Measurements from ENCODE around the gene USO1.
"Not testable (repeated sequence)": the region's sequence is repeated elsewhere in the genome, so short reads cannot be mapped to it uniquely, and the experiment has no call there.

The USO1 gene

DNA sequence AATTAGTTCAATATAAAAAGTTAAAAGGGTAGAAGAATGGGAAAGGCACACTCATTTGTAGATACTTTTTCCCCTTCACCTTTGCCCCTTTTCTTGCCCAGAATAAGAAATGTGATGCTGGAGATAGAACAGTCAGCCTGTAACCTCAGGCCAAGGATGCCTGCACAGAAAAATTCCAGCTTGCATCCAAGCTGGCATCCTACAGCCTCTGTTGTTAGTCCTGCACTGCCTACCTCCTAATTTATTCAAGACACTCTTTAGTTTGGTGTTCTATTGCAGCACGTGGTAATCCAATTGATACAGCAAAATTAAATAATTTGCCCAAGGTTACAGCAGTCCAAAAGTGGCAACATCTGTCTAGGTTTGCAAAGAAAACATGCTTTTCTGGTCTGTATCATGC, 9.7 kb upstream of the USO1 start:
- no peak for DNase-seq (ENCODE audit: low spot score)

DNA sequence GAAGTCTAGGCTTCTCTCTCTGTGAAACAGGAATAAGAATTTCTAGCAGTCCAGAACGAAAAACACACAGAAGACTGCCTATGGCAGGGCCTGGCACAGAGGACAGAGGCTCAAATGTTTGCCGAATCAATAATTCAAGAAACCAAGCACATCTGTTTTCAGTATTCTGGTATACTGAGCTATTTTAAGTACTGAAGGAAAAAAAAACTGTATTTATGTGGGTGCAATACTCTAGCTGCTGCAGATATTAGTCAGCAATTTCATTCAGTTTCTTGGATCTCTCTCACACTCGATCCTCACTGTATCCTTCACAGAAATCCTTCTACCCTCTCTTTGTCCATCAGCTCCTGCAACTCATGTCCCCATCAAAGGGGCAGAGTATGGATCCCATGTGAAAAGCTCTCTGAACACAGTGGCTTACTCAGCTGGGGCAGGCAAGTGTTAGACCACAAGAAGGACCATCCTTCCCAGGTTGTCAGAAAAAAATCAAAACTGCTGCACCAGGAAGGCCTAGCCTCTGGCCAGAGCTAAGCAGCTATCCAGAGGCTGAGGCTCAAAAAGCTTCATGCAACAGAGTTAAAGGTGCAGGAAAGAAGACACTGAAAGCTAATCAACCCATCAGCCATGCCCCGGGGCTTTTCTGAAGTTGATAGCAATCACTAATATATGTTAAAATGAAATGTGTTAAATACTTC, 9.1 kb upstream of the USO1 start:
- no peak for DNase-seq (ENCODE audit: low spot score)

DNA sequence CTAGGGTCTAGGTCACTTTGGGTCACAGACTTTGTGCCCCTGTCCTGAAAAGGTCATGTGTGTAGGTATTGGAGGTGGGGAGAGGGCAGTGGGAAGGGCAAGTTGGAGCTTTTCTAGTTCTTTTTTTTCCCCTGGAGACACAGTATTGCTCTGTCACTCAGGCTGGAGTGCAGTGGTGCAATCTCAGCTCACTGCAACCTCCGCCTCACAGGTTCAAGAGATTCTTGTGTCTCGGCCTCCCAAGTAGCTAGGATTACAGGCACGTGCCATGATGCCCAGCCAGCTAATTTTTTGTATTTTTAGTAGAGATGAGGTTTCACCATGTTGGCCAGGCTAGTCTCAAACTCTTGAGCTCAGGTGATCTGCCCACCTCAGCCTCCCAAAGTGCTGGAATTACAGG, 8.3 kb upstream of the USO1 start:
- DNase-seq (ENCODE audit: low spot score), result not testable (repeated sequence)

DNA sequence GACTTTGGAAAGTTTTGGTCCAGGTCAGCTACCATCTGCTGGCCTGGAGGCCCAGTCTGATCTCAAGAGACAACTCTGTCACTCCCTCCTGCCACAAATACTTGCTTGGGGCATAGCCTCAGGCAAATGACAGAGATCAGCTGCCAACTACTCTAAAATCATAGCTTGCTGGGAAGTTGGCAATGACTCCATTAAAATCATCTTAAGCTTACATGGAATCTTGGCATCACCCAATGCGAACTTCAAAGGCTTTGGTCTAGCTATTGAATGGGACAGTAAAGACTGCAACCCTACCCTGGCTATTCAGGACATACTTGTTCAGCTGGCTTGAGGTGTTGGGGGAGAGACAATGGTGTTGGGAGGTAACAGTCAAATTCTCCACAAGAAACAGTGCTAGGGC, 7.0 kb upstream of the USO1 start:
- DNase-seq (ENCODE audit: low spot score), result no peak

DNA sequence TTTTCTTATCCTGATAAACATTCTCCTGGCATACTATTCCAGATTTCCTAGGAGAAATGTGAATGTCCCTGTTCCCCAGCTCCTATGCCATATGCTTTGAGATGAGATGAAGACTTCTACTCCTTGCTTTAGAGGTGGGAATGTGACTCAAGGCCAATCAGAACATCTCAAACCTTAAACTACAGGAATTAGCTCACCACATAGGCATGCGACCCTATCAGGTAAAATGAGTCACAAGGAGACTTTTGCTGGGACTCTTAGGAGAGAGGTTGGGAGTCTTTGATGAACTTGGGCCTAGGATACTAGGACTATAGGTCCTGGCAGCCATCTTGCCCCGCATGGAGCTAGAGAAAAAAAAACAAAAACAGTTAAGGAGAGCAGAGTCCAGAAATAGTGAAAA, 5.8 kb upstream of the USO1 start:
- DNase-seq (ENCODE audit: low spot score), result no peak

DNA sequence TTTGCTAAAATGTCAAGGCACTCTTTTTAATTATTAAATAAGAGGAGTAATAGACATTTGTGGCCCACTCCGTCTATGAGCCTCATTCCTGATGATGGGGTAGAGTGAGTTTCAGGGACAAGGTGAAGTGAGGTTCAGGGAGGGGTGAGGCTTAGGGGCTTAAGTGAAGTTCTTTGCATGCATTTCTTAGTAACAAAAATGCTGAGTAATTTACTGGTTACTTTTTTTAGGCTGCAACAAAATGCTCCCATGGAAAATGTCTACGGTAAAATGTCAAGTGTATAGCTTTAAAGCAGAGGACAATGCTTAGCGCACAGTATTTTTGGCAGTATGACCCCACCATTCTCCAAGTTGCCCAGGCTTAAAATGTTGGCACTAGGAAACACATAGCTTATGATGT, 2.0 kb upstream of the USO1 start:
- no peak for DNase-seq (ENCODE audit: low spot score)

DNA sequence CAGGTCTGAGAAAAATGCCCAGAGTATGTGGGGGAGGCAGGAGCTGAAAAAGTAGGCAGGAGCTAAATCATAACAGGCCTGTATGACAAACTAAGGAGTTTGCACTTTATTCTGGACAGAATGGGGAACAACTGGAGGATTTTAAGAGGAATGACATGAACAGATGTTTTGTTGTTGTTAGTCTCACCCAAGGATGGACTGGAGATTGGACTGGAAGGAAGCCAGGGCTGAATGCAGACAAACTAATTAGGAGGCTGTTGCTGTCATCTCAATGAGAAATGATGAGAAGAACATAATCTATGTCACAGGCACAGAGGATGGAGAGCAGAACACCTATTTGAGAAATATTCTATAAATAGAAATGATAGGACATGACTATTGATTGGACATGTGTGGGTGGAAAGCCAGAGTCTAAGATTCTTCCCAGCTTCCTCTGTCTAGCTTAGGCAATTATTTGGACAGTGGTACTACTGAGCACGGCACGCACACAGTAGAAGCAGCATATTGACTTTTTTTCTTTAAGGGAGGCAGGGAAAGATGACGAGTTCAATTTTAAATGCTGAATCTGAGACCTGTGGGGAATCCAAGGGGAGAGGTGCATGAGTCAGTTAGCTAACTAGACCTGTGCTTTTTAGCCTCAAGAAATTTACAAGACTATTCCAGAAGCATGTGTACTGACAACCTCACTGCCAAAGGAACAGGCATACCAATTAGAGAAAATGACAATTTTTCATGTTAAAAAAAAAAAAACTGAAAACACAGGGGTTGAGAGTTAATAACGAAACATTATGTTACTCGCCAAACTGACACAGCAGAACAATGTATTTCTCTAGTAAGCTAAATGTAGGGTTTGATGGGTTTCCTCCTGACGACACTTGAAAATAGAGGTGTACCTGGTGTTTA, 963 bp upstream of the USO1 start:
- DNase-seq (ENCODE audit: low spot score), result no peak

DNA sequence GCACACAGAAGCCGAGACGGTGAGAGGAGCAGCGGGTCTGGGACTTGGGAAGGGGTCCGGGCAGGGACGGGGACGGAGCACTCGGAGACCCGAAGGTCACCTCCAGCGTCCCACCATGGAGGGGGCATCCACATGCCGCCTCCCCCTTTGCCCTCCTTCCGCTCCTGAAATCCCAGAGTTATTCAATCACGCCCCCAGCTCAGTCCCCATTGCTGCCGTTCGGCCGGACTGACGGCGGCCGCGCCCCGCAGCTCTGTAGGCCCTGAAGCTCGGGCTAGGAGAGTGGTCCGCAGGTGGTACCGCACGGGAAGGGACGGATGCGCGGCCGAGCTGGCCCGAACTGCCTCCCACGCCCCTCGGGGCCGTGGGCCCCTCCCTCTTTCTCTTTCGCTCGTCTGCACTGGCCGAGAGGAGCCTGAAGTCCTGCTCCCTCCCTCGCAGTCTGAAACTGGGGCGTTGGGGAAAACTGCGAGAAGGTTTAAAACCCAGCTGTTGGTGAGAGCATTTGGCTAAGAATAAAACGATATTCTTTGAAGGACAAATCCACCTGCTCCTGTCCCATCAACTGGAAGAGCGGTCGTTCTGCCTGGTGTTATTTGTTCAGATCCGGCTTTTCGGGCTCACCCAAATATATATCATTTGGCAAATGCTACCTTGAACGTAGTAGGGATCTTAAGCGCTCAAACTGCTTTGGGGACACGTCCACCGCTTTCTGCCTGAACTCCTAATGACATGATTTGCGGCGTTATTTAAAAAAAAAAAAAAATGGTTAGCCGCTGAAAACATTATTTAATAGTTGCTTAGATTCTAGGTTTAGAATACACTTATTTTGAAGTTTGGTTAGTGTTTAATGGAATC, 719 bp downstream of the USO1 start:
- DNase-seq (ENCODE audit: low spot score), result peak; percentile 21

DNA sequence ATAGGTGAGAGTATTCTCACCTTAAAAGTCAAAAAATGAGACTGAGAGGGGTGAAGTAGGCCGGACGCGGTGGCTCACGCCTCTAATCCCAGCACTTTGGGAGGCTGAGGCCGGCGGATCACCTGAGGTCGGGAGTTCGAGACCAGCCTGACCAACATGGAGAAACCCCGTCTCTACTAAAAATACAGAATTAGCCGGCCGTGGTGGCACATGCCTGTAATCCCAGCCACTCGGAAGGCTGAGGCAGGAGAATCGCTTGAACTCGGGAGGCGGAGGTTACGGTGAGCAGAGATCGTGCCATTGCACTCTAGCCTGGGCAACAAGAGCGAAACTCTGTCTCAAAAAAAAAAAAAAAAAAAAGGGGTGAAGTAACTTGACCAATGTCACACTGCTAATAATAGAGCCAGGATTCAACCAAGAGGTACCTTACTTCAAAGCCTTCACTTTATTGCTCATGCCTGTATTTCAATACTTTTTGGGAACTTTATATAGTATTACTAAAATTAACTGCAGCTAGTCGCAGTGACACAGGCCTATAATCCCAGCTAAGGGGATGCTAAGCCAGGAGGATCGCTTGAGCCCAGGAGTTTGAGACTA, 1.7 kb downstream of the USO1 start:
- DNase-seq (ENCODE audit: low spot score), result not testable (repeated sequence)

DNA sequence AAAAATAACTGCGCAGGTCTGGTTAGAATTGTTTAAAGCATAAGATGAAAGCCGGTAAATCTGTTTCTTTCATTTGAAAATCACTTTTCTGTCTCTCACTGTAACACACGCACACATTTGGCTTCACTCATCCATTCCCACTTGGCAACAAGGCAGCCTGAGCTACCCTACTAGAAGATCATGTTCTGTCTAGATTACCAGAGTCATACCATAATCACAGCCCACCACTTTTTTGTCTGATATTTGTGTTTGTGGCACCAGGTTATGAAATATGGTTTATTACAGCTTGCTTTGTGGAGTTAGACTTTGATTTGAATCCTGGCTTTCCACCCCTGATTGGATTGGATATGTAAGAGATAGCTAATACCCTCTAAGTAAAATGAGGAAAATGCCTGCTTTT, 2.2 kb downstream of the USO1 start:
- DNase-seq (ENCODE audit: low spot score), result no peak

DNA sequence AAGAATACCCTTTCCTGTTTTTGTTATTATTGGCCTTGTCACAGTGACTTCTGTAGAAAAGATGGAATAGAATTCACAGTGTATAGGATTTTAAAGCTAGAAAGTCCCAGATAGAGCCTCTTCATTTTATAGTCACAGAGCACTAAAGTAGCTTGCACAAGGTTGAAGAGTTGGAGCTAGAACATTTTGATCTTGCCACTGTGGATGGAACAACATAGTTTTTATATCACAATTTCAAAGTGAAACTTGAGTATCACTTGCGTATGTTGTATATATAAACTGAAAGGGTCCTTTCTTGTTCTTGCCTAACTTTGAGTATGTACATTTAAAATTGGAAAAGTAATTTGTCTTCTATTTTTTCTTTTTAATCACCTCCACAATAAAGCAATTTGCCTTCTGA, 2.7 kb downstream of the USO1 start:
- DNase-seq (ENCODE audit: low spot score), result no peak

DNA sequence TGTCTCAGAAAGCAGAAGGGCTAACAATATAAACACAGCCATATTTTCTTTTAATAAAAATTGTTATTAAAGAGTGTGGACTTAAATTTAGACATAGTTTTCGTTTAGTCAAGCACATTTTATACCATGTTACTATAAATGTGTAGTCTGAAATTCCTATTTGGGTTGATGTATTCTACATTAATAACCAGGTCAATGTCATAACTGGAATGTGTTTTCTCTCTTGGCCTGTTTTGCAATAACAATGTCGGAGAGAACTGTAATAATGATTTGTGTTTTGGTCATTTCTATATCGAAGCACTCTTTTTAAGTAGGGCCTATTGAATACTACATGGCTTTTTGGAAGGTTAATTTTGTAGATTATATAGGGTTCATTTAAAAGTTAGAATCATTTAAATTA, 5.5 kb downstream of the USO1 start:
- DNase-seq (ENCODE audit: low spot score), result no peak

DNA sequence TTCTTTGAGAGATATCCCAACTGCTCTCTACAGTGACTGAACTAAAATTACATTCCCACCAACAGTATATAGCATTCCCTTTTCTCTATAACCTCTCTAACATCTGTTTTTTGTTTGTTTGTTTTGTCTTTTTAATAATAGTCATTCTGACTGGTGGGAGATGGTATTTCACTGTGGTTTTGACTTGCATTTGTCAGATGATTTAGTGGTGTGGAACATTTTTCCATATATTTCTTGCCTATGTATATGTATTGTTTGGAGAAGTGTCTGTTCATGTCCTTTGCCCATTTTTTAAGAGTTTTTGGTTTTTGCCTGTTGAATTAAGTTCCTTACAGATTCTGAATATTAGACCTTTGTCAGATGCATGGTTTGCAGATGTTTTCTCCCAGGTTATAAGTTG, 9.0 kb downstream of the USO1 start:
- no peak for DNase-seq (ENCODE audit: low spot score)

DNA sequence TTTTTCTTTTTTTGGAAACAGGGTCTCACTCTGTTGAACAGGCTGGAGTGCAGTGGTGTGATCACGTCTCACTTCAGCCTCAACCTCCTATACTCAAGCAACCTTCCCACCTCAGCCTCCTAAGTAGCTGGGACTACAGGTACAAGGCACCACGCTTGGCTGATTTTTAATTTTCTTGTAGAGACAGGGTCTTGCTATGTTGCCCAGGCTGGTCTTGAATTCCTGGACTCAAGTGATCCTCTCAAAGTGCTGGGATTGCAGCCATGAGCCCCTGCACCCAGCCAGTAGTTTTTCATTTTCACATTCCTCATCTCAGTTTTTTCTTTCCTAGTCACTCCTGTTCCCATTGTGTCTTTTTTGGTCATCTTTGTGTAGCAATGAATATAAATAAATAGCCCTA, 11.1 kb downstream of the USO1 start:
- no peak for DNase-seq (ENCODE audit: low spot score)

DNA sequence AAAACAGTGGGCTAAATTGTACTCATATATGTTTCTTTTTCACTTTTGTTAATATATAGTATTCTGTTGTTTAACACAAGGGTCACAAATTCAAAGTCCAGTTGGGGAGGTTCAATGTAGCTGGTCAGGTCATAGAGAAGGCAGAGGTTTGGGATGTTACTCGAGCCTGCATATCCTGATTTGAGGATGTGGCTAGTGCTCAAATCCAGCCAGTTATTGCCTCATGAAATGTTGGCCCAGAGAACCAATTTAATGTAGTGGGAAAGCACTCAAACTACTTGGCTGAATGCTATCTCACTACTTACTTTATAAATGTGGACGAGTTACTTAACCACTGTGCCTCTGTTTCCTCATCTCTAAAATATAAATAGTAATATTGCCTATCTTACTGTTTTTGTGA, 12.5 kb downstream of the USO1 start:
- no peak for DNase-seq (ENCODE audit: low spot score)

DNA sequence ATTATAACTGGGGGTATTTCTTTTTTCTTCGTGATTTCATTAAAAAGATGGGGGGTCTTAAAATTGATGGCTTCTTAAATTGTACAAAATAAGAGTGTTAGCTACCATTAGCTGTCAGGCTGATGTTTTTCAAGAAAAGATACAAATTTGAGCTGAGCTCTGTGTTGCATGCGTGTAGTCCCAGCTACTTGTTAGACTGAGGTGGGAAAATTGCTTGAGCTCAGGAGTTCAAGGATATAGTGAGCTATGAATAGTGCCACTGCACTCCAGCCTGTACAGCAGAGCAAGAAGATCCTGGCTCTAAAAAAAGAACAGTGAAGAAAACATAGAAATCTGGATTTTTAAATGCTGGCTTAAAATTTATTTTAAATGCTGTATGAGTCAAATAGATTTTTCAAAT, 13.0 kb downstream of the USO1 start:
- no peak for DNase-seq (ENCODE audit: low spot score)

DNA sequence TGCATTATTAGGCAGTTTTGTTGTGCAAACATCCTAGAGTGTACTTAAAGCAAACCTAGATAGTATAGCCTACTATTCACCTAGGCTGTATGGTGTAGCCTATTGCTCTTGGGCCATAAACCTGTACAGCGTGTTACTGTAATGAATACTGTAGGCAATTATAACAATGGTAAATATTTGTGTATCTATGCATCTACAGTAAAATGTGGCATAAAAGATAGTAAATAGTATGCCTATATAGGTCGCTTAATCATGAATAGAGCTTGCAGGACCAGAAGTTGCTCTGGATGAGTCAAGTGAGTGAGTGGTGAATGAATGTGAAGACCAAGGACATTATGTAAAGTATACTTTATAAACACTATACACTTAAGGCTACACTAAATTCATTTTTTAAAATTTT, 16.6 kb downstream of the USO1 start:
- no peak for DNase-seq (ENCODE audit: low spot score)

DNA sequence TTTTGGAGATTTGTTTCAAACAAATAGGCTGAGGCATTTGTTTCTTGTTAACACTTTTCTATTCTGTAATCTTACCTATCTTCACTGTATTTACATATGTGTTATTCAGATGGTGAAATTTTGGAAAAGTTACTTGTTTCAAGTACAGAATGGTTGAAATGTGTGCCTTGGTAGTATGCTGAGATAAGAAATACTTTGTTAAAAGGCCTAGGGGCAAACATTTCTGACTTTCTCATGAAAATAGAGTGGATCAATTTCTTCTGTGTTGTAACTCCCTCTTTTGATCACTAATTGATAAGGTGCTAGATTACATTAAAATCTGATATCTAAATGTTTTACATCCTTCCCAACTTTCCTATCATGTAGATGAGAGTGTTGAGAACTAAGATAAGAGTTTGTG, 18.1 kb downstream of the USO1 start:
- DNase-seq (ENCODE audit: low spot score), result no peak

DNA sequence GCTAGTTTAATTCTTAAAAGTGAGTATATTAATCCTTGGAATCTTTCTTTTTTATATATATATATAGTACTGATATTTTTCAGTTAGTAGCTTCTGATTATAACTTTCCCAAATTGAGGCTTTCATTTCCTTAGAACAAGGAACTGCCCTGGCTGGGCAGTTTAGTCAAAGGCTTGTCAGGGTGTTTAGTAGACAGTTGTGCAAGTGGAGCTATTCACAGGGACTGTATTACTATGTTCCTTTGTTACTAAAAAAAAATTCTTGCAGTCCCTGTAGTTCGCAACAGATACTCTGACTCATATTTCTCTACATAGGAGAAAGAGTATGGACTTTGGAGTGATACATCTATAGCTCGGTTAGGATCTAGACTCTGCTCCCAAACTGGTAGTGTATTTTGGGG, 20.8 kb downstream of the USO1 start:
- DNase-seq (ENCODE audit: low spot score), result no peak

DNA sequence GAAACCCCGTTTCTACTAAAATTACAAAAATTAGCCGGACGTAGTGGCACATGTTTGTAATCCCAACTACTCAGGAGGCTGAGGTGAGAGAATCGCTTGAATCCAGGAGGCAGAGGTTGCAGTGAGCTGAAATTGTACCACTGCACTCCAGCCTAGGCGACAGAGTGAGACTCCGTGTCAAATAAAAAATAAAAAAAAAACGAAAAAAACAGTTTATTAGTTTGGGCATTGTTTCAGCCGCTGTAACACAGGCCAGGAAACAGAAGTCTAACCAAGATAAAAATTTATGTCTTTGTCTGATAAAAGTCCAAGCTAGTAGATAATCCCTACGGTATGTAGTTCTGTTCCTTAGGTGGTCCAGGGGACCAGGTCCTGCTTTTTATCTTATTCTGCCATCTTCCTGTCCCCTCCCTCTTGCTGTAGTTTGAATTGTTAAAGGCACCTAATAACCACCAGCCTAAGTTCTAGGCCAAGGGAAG, 21.4 kb downstream of the USO1 start:
- no peak for DNase-seq (ENCODE audit: low spot score)

DNA sequence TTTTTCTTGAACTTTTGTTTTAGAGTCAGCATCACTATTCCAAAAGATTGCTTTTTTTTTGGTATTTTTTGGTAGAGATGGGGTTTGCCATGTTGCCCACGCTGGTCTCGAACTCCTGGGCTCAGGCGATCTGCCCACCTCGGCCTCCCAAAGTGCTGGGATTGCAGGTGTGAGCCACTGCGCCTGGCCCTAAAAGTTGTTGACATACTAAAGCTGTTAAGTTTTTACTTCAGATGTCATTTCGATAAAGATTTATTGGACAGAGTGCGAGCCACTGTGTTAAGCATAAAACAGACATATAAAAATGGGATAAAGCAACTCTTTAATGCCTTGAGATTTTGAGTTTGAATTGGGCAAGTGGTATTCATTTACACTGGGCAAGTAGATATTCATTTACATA, 28.3 kb downstream of the USO1 start:
- DNase-seq (ENCODE audit: low spot score), result no peak

DNA sequence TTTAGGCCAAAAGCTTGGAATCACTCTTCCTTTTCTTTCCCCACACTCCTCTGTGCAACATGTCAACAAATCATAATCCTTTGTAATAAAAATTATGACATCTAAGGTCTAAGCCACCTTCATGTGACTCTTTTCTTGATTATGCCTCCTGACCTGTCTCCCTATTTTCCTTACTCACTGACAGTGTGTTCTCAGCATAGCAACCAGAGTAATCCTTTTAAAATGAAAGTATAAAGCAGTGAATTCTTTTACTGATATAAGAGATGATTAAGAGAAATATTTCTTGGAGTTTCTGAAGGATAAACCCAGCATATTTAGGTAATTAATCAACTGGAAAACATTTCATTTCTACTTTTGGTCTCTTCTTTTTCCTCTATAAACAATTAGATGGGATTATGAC, 44.7 kb downstream of the USO1 start:
- no peak for DNase-seq (ENCODE audit: low spot score)

Data from CD4-positive, alpha-beta T cell treated with Interleukin-6 at 100 ng/mL for 8 hours (primary cell).